ENCODE results near the gene OR6C6.
"Not testable (repeated sequence)": the region's sequence is repeated elsewhere in the genome, so short reads cannot be mapped to it uniquely, and the experiment has no call there.

Gene OR6C6

DNA sequence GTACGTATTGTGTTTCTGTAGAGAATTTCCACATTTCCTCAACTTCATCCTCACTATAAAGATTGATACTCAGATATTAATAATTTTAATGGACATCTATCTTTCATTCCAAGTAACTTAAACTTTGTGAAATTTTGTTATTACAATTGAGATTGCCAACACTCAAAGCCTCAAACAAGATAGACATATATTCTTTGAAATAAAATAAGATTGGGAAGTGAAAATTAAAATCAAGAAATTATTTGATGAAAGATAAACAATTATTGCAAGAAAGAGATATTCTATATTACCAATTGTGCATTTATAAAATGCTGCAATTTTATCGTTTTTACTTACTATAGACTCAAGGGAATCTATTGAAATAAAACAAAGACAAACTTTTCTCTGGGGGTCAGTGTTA is at the start of gene OR6C6:
Gene OR6C6 (minus strand): TSS at position 101 of the 400 bp plus-strand sequence. CDS start 1,337 bp downstream, outside the sequence.
- TF ChIP-seq, protein P1, sequence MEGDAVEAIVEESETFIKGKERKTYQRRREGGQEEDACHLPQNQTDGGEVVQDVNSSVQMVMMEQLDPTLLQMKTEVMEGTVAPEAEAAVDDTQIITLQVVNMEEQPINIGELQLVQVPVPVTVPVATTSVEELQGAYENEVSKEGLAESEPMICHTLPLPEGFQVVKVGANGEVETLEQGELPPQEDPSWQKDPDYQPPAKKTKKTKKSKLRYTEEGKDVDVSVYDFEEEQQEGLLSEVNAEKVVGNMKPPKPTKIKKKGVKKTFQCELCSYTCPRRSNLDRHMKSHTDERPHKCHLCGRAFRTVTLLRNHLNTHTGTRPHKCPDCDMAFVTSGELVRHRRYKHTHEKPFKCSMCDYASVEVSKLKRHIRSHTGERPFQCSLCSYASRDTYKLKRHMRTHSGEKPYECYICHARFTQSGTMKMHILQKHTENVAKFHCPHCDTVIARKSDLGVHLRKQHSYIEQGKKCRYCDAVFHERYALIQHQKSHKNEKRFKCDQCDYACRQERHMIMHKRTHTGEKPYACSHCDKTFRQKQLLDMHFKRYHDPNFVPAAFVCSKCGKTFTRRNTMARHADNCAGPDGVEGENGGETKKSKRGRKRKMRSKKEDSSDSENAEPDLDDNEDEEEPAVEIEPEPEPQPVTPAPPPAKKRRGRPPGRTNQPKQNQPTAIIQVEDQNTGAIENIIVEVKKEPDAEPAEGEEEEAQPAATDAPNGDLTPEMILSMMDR (IDR thresholded peaks at IDR 0.05; ENCODE audit: low read depth, low read length): no peak
- TF ChIP-seq, protein P2, sequence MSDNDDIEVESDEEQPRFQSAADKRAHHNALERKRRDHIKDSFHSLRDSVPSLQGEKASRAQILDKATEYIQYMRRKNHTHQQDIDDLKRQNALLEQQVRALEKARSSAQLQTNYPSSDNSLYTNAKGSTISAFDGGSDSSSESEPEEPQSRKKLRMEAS (IDR thresholded peaks at IDR 0.05; ENCODE audit: low read depth, low read length): no peak
- no peak for DNase-seq (ENCODE audit: low read depth)
- H3K4me3 ChIP-seq (ENCODE audit: low read depth, low read length): no peak within 1 kb of the TSS

DNA sequence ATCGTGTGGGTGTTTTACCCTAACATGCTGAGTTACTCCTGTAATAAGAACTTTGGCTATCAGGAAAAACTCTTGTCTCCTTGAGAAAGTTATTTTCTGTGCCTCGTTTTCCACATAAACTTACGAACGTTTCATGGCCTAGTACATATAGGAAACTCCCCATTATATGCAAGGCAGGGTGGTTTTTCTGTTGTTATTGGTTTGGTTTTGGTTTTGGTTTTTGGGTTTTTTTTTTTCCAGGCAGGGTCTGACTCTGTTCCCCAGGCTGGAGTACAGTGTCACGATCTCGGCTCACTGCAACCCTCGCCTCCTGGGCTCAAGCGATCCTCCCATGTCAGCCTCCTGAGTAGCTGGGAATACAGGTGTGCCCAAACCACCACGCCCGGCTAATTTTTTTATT is 39.6 kb upstream of the OR6C6 start:
- TF ChIP-seq POLR2A (IDR thresholded peaks at IDR 0.05; ENCODE audit: extremely low read depth, insufficient read length) (no peak), MYC (IDR thresholded peaks at IDR 0.05; ENCODE audit: low read depth, low read length) (no peak)
- TF ChIP-seq, protein P1 (IDR thresholded peaks at IDR 0.05; ENCODE audit: low read depth, low read length): no peak
- TF ChIP-seq, protein P2 (IDR thresholded peaks at IDR 0.05; ENCODE audit: low read depth, low read length): no peak

DNA sequence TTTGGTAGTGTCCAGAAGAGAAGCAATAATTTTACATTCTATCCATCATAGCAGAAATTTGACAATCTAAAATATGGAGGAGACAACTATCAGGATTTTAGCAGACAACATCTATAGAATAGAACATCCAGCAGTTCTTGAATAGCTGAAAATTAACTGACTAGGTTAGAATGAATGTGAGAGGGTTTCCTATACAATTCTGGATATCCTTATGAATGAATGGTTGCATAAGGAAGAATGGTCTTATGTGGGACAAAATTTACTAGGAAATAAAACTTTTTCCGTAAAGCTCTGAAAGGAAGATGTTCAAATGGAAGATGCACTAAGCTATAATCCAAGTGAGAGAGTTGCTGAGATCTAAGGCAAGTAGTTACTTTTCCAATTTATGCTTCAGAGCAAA is 34.1 kb upstream of the OR6C6 start, which contains the start of gene OR6C3:
Gene OR6C3 (plus strand): TSS at position 301 of the 400 bp plus-strand sequence. CDS start 955 bp downstream, outside the sequence.
- no peak for DNase-seq (ENCODE audit: low read depth)
- H3K4me3 ChIP-seq (ENCODE audit: low read depth, low read length): no peak within 1 kb of the TSS
- TF ChIP-seq, protein P1 (IDR thresholded peaks at IDR 0.05; ENCODE audit: low read depth, low read length): no peak
- TF ChIP-seq, protein P2 (IDR thresholded peaks at IDR 0.05; ENCODE audit: low read depth, low read length): no peak
- TF ChIP-seq MYC (IDR thresholded peaks at IDR 0.05; ENCODE audit: low read depth, low read length) (no peak), POLR2A (IDR thresholded peaks at IDR 0.05; ENCODE audit: extremely low read depth, insufficient read length) (no peak)

More for the DNA sequence above, 39.6 kb upstream of the OR6C6 start:
- no peak overlapping the region for H3K4me3 ChIP-seq (ENCODE audit: low read depth, low read length)
- DNase-seq (ENCODE audit: low read depth): no peak

DNA sequence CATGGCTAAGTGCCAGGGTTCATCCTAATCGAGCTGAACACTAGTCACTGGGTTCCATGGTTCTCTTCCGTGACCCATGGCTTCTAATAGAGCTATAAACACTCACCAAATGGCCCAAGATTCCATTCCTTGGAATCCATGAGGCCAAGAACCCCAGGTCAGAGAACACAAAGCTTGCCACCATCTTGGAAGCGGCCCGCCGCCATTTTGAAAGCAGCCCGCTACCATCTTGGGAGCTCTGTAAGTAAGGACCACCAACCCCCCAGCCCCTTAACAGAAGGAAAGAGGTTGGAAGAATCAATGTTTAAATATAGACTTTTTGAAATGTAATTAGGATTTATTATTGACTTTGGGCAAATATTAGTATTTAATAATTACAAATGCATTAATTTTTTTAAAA is 29.4 kb upstream of the OR6C6 start:
- DNase-seq (ENCODE audit: low read depth); H3K4me3 ChIP-seq (ENCODE audit: low read depth, low read length): not testable (repeated sequence)

DNA sequence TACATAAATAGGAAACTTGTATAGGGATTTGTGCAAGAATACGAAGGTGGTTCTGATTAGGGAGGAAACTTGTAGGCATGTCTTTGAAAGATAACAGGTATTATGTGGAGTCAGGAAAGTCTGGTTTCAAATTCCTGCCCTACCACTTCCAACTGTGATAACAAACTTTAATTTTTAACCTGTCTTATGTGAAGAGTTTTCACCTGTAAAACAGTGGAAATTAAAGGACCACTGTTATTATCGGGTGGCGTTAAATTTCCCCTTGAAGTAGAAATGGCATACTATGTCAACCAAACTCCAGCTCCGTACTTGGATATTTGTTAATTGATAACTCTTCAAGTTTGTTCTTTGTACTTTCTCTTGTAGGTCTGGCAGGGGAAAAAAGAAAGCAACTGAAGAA is 23.8 kb upstream of the OR6C6 start:
- TF ChIP-seq, protein P1 (IDR thresholded peaks at IDR 0.05; ENCODE audit: low read depth, low read length): no peak
- TF ChIP-seq, protein P2 (IDR thresholded peaks at IDR 0.05; ENCODE audit: low read depth, low read length): no peak
- DNase-seq (ENCODE audit: low read depth): no peak
- no peak overlapping the region for H3K4me3 ChIP-seq (ENCODE audit: low read depth, low read length)

DNA sequence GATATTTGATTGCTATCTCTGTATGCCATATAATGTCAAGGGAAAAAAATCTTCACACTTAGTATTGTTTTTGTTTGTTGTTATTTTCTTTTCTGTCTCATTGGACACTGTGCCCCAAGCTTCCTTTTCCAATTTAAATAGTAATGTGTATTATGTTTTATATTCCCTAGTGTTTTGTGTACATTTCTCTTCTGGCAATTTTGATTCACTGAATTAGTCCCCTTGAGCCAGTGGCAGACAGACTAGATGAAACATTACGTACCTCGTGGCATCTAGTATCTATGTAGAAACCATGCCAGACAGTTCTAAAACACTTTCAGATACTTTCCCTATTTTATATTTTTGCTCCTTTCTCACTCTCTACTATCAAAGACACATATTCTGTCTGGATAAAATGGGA is 17.7 kb upstream of the OR6C6 start, which contains the start of gene OR6C1:
Gene OR6C1 (plus strand): TSS at position 301 of the 400 bp plus-strand sequence. CDS start 6,257 bp downstream, outside the sequence.
- no peak within 1 kb of the TSS for H3K4me3 ChIP-seq (ENCODE audit: low read depth, low read length)
- DNase-seq (ENCODE audit: low read depth): no peak
- TF ChIP-seq, protein P2 (IDR thresholded peaks at IDR 0.05; ENCODE audit: low read depth, low read length): no peak
- TF ChIP-seq POLR2A (IDR thresholded peaks at IDR 0.05; ENCODE audit: extremely low read depth, insufficient read length) (no peak), MYC (IDR thresholded peaks at IDR 0.05; ENCODE audit: low read depth, low read length) (no peak)

DNA sequence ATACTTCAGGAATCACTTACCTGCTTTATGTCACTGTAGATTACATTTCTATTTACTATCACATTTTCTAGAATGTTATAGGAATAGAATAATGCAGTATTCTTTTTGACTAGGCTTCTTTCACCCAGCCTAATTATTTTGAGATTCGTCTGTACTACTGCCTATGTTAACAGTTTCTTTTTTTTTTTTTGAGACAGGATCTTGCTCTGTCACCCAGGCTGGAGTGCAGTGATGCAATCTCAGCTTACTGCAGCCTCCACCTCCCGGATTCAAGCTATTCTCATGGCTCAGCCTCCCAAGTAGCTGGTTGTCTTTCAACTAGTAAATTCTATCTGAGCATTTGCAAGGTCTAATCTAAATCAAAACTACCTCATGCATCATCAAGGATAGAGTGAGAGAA is 6.4 kb downstream of the OR6C6 start:
- no peak overlapping the region for H3K4me3 ChIP-seq (ENCODE audit: low read depth, low read length)
- TF ChIP-seq POLR2A (IDR thresholded peaks at IDR 0.05; ENCODE audit: extremely low read depth, insufficient read length) (no peak), MYC (IDR thresholded peaks at IDR 0.05; ENCODE audit: low read depth, low read length) (no peak)
- TF ChIP-seq, protein P1 (IDR thresholded peaks at IDR 0.05; ENCODE audit: low read depth, low read length): no peak
- TF ChIP-seq, protein P2 (IDR thresholded peaks at IDR 0.05; ENCODE audit: low read depth, low read length): no peak
- DNase-seq (ENCODE audit: low read depth): no peak

All from NB4 (cell line).